Epithelial cell of esophagus (primary cell): Measurements from ENCODE around the gene TEX35.
"Not testable (repeated sequence)": the region's sequence is repeated elsewhere in the genome, so short reads cannot be mapped to it uniquely, and the experiment has no call there.

ENCODE experiments used
- DNase-seq: peaks from one replicate; pipeline ENCODE4 v3.0.0; 2010; ENCODE audit warnings: low read depth
- H3K4me3 ChIP-seq: 2 replicates; pipeline ENCODE4 v1.5.1; 2011; ENCODE audit warnings: mild to moderate bottlenecking, low read length, control low read depth
- TF ChIP-seq, protein P1 (sequence below): IDR thresholded peaks from 2 replicates; pipeline ENCODE4 v1.5.1; 2011; ENCODE audit warnings: low read depth, mild to moderate bottlenecking, low read length, control low read depth, inconsistent platforms; ENCODE audit not compliant: insufficient read depth; ENCODE audit errors: missing control alignments

The TEX35 gene

DNA sequence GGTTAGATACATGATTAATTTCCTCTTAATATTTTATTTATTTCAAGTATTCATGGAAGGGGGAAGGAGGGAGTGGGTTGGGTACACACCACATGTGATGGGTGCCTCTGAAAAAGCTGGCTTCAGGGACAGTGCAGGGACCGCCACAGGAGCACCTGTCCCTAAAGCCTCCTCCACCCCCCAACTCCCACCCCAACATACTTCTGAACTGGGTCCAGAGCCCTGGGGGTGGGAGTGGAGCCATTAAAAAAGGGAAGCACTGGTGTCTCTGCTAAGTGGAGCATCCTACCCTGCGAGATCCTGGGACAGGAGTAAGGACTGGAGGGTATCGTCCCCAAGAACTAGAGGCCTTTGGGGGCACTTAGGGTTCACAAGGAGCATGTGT lies 10.6 kb upstream of the TEX35 start:
- H3K4me3 ChIP-seq = no peak overlapping the region
- no peak for DNase-seq
- TF ChIP-seq, protein P1, sequence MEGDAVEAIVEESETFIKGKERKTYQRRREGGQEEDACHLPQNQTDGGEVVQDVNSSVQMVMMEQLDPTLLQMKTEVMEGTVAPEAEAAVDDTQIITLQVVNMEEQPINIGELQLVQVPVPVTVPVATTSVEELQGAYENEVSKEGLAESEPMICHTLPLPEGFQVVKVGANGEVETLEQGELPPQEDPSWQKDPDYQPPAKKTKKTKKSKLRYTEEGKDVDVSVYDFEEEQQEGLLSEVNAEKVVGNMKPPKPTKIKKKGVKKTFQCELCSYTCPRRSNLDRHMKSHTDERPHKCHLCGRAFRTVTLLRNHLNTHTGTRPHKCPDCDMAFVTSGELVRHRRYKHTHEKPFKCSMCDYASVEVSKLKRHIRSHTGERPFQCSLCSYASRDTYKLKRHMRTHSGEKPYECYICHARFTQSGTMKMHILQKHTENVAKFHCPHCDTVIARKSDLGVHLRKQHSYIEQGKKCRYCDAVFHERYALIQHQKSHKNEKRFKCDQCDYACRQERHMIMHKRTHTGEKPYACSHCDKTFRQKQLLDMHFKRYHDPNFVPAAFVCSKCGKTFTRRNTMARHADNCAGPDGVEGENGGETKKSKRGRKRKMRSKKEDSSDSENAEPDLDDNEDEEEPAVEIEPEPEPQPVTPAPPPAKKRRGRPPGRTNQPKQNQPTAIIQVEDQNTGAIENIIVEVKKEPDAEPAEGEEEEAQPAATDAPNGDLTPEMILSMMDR = no peak

GRCh38 chr1:178502856-178503255 lies 10.1 kb upstream of the TEX35 start:
- no peak overlapping the region for H3K4me3 ChIP-seq
- TF ChIP-seq, protein P1 = no peak
- no peak for DNase-seq

DNA sequence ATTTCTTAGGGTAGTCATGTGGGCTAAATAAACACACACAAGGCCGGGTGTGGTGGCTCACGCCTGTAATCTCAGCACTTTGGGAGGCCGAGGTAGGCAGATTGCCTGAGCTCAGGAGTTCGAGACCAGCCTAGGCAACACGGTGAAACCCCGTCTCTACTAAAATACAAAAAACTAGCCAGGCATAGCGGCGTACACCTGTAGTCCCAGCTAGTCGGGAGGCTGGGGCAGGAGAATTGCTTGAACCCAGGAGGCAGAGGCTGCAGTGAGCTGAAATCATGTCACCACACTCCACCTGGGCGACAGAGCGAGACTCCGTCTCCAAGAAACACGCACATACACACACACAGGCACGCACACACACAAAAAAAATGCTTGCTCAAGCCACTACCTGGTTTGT lies 9.6 kb upstream of the TEX35 start:
- H3K4me3 ChIP-seq, DNase-seq: not testable (repeated sequence)

- H3K4me3 ChIP-seq = no peak overlapping the region
- no peak for DNase-seq
- TF ChIP-seq, protein P1 = no peak
These were observed 9.1 kb upstream of the TEX35 start for GRCh38 chr1:178503849-178504248.

GRCh38 chr1:178504286-178504685 lies 8.6 kb upstream of the TEX35 start:
- no peak for DNase-seq
- no peak overlapping the region for H3K4me3 ChIP-seq

GRCh38 chr1:178506177-178506576 lies 6.7 kb upstream of the TEX35 start:
- no peak for DNase-seq
- TF ChIP-seq, protein P1 = no peak

More at GRCh38 chr1:178504286-178504685, 8.6 kb upstream of the TEX35 start:
- TF ChIP-seq, protein P1 = no peak

DNA sequence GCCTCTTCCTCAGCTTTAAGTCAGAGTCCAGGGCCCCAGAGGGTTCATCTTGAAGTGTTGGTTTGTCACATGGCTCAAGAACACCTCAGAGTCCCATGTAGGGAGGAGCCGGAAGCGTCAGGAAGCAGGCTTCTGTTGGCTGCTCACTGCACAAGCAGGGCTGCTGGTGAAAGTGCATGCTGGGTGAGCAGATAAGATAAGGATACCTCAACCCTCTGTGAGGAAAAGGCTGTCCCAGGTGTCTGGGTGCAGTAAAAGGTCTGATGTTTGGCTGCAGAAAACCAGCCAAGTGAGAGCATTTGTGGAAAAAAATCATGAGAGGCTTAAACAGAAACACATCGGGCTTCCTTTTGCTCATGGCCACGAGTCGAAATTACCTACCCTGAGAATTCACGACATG lies 6.2 kb upstream of the TEX35 start:
- TF ChIP-seq, protein P1 = no peak
- no peak for DNase-seq
- H3K4me3 ChIP-seq = no peak overlapping the region

More at GRCh38 chr1:178506177-178506576, 6.7 kb upstream of the TEX35 start:
- no peak overlapping the region for H3K4me3 ChIP-seq

- DNase-seq = no peak
- no peak overlapping the region for H3K4me3 ChIP-seq
- TF ChIP-seq, protein P1 = no peak
These were observed 3.4 kb upstream of the TEX35 start for GRCh38 chr1:178509414-178510007.
